Measurements from ENCODE around the gene WNT7A.

WNT7A gene

DNA sequence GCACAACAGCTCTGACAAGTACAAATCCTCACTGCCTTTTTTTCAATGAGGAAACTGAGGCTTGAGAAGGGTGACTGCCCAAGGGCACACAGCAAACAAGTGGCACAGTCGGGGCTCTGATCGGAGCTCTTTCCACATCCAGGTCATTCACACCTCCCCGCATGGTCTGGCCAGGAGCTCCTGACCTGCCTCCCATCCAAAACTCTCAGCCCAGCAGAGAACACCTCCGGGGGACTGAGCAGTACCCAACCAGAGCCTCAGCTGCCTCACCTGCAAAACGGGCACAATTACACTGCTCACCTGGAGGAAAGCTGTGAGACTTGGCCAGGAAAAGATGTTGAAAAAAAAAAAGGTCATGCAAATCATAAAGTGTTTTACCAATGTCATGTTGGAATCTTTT, 36.5 kb downstream of the WNT7A start:
- Mint-ChIP-seq H3K4me1 (no peaks in the 10 kb centered on the region), H3K4me3 (no peak overlapping the region), H3K36me3 (ENCODE audit: low read depth) (no peaks in the 10 kb centered on the region), H3K9me3 (no peaks in the 10 kb centered on the region), H3K27me3 (ENCODE audit: low read depth, poor library complexity) (peaks cover 27% of the 10 kb centered on the region), H3K27ac (no peak overlapping the region)
- DNase-seq: no peak
- TF ChIP-seq, protein P1, sequence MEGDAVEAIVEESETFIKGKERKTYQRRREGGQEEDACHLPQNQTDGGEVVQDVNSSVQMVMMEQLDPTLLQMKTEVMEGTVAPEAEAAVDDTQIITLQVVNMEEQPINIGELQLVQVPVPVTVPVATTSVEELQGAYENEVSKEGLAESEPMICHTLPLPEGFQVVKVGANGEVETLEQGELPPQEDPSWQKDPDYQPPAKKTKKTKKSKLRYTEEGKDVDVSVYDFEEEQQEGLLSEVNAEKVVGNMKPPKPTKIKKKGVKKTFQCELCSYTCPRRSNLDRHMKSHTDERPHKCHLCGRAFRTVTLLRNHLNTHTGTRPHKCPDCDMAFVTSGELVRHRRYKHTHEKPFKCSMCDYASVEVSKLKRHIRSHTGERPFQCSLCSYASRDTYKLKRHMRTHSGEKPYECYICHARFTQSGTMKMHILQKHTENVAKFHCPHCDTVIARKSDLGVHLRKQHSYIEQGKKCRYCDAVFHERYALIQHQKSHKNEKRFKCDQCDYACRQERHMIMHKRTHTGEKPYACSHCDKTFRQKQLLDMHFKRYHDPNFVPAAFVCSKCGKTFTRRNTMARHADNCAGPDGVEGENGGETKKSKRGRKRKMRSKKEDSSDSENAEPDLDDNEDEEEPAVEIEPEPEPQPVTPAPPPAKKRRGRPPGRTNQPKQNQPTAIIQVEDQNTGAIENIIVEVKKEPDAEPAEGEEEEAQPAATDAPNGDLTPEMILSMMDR (IDR thresholded peaks at IDR 0.05): no peak

- Mint-ChIP-seq H3K4me3 (no peak overlapping the region), H3K27ac (no peak overlapping the region), H3K4me1 (no peaks in the 10 kb centered on the region), H3K36me3 (ENCODE audit: low read depth) (no peaks in the 10 kb centered on the region), H3K27me3 (ENCODE audit: low read depth, poor library complexity) (peaks cover 29% of the 10 kb centered on the region), H3K9me3 (no peaks in the 10 kb centered on the region)
- TF ChIP-seq, protein P1 (IDR thresholded peaks at IDR 0.05): no peak
- no peak for DNase-seq
These were observed 37.6 kb downstream of the WNT7A start for GRCh38 chr3:13842226-13842625.

- Mint-ChIP-seq H3K36me3 (ENCODE audit: low read depth) (no peaks in the 10 kb centered on the region), H3K27ac (no peak overlapping the region), H3K27me3 (ENCODE audit: low read depth, poor library complexity) (peaks cover 30% of the 10 kb centered on the region), H3K4me3 (no peak overlapping the region), H3K4me1 (no peaks in the 10 kb centered on the region), H3K9me3 (no peaks in the 10 kb centered on the region)
- TF ChIP-seq, protein P1 (IDR thresholded peaks at IDR 0.05): no peak
- no peak for DNase-seq
These were observed 38.0 kb downstream of the WNT7A start for GRCh38 chr3:13841826-13842225.

DNA sequence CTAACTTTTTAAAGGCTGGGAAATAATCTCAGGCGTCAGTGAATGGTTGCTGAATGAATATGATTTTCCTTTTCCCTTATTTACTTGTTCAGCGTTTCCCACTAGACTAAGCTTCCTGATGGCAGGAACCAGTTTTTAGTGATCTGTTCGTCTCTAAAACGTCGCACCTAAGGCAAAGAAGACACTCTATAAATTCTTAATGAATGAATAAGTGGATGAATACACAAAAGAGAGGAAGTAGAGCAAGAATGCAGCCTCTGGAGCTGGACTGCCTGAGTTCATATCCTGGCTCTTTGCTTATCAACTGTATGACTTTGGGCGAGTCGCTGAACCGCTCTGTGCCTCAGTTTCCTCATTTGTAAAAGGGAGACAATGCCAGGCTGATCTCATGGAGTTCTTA, 38.7 kb downstream of the WNT7A start:
- H3K27ac Mint-ChIP-seq: no peak overlapping the region
- no peaks in the 10 kb centered on the region for H3K4me1 Mint-ChIP-seq
- no peak overlapping the region for H3K4me3 Mint-ChIP-seq
- H3K27me3 Mint-ChIP-seq (ENCODE audit: low read depth, poor library complexity): peaks cover 33% of the 10 kb centered on the region
- H3K36me3 Mint-ChIP-seq (ENCODE audit: low read depth): no peaks in the 10 kb centered on the region
- DNase-seq: no peak
- no peaks in the 10 kb centered on the region for H3K9me3 Mint-ChIP-seq
- TF ChIP-seq, protein P1 (IDR thresholded peaks at IDR 0.05): no peak

DNA sequence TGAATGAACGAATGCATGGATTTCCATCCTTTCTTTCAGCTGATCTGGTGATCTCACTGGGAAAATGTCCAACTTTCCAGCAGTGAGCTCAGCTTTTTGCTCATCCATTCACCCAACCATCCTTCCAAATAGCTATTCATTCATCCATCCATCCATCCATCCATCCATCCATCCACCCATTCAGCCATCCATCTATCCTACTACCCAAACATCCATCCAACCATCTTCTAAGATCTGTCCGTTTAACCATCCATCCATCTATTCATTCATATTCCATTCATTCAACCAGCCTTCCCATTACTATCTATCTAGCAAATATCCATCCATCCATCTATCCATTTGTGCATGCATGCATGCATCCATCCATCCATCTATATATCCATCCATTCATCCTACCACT, 39.4 kb downstream of the WNT7A start:
- TF ChIP-seq, protein P1 (IDR thresholded peaks at IDR 0.05): no peak
- Mint-ChIP-seq H3K4me1 (no peaks in the 10 kb centered on the region), H3K9me3 (no peaks in the 10 kb centered on the region), H3K27ac (no peak overlapping the region), H3K36me3 (ENCODE audit: low read depth) (no peaks in the 10 kb centered on the region), H3K27me3 (ENCODE audit: low read depth, poor library complexity) (peaks cover 40% of the 10 kb centered on the region), H3K4me3 (no peak overlapping the region)
- DNase-seq: no peak

DNA sequence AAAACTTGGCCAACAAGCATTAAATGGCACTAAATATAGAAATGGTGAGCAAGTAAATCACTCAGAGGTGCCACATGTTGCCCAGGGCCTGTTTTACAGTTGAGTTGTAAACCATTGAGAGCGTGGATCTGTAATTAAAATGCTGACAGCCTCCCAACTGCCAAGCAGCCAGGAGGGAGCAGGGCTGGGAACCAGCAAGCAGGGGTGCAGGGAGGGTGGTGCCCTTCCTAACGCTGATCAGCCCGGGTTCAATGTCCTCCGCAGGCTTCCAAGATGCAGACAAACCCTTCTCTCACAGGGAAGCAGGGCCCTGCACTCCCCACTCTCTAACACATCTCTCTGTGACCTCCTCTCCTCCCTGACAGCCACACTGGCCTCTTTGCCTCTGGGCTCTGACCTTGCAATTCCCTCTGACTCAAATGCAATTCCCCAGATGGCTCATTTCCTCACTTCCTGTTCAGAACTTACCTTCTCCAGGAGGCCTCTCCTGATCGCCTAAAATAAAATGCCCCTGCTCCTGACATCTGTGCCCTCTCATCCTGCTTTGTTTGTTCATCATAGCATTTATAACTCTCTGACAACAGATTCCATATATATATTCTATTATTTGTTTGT, 40.0 kb downstream of the WNT7A start:
- no peak overlapping the region for H3K27ac Mint-ChIP-seq
- no peaks in the 10 kb centered on the region for H3K36me3 Mint-ChIP-seq (ENCODE audit: low read depth)
- TF ChIP-seq, protein P1 (IDR thresholded peaks at IDR 0.05): no peak
- no peak overlapping the region for H3K4me3 Mint-ChIP-seq
- no peak for DNase-seq
- no peaks in the 10 kb centered on the region for H3K4me1 Mint-ChIP-seq
- peaks cover 42% of the 10 kb centered on the region for H3K27me3 Mint-ChIP-seq (ENCODE audit: low read depth, poor library complexity)
- H3K9me3 Mint-ChIP-seq: no peaks in the 10 kb centered on the region
